ENCODE measurements around the gene FCER2.

FCER2 gene

DNA sequence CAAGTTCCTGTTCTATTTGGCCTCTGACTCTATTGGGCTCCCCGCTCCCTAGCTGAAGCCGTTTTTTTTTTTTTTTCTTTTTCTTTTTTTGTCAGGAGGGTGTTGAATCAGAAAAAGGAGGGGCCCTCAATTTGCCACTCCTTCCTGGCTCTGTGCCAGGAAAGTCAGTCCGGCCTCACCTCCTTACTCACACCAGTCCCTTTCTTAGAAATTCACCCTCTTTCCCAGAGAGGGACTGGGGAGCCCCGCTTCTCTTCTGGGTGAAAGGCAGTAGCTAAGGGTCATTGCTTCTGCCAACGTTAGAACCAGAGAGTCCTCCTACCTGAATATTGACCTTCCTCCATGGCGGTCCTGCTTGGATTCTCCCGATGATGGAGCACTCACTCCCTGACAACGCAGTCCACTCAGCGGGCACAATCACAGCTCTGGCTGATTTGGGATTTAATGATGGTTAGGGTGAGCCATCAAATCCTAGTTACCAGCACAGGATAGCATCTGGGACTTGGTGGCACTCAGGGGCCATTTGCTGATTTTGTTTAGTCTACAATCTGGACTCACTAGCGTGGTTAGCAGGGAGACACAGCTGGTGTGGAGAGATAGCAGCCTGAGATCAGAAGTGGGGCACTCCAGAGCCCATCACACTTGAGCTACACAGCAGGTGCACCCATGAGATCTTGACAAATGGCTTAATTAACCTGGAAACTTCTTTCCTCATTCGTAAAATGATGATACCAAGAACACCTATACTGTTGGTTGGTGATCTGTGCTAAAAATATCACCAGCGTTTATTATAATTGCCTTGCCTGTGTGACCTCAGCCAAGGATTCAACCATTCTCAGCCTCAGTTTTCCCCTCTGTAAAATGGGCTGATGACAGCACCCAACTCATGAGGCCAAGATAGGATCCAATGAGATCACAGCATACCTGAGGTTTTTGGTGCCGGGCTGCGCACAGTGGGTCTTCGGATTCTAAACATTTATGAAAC lies 2.2 kb downstream of the FCER2 start:
- DNase-seq, result no peak

- no peak for DNase-seq
Observed at GRCh38 chr19:7699003-7699402, 2.9 kb downstream of the FCER2 start.

GRCh38 chr19:7698583-7698982 lies 3.3 kb downstream of the FCER2 start:
- no peak for DNase-seq

DNA sequence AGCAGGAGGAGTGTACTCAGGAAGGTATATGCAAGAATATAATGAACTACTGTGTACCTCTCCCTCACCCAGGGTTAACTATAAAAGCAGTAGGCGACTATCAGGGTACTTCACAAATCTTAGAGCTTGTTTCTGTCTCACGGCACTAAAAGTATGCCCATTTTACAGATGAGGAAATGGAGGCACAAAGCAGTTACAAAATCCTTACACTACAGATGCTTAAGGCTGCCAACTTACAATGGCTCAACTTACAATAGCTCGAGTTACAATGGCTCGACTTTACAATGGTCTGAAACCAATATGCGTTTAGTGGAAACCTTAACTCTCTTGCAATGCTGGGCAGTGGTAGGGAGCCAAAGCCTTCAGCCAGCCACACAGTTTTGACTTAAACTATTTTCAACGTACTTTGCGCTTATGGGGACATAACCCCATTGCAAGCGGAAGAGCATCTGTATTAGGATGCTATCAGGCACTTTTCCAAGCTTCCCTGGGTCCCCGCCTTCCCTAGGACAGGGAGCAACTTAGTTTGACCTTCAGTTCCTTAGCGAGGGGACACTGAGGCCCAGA lies 4.1 kb downstream of the FCER2 start:
- no peak for DNase-seq

DNA sequence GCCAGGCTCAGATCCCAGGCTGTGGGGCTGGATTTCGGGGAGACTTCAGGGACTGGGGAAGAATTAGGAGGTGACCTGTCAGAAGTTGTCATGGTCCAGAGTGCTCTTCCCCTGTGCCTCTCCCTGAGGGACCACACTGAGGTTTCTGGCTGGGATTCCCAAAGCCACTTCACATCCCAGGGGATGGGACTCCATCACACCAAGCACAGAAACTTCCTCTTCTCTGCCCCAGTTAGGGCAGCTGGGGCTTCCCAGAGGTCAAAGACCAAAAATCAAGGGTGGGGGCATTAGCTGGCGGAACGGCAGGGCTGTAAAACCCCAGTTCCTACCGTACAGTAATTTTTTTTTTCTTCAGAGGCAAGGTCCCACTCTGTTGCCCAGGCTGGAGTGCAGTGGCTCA lies 7.4 kb downstream of the FCER2 start:
- no peak for DNase-seq

DNA sequence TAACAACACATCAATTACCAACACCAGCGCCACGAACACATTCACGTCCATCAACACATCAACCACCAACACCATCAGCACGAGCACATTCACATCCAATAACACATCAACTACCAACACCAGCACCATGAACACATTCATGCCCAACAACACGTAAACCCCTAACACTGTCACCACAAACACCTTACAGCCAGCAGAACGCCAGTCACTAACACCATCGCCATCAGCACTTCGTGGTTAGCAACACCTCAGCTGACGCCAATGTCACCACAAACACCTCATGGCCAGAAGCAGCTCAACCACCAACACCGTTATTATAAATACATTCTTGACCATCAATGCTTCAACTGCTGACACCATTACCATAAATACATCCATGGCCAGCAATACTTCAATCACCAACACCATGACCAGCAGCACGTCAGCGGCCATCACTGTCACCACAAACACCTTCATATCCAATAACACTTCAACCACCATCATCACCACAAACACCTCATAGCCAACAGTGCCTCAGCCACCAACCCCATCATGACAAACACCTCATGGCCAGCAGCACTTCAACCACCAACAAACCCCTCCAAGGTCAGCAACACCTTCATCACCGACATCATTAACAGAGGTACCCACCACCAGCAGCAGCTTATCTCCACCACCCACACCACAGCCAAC lies 9.4 kb downstream of the FCER2 start:
- DNase-seq, result no peak

DNA sequence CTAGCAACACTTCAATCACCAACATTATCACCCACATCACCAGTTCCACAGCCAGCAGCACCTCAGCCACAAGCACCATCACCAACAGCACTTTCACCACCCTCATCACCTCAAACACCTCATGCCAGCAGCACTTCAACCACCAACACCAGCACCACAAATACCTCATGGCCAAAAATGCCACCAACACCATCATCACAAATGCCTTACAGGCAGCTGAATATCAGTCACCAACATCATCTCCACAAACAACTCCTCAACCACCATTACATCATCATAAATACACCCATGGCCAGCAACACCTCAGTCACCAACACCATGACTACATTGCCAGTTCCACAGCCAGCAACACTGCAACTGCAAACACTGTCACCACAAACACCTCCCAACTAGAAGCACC lies 10.4 kb downstream of the FCER2 start:
- DNase-seq, result no peak

DNA sequence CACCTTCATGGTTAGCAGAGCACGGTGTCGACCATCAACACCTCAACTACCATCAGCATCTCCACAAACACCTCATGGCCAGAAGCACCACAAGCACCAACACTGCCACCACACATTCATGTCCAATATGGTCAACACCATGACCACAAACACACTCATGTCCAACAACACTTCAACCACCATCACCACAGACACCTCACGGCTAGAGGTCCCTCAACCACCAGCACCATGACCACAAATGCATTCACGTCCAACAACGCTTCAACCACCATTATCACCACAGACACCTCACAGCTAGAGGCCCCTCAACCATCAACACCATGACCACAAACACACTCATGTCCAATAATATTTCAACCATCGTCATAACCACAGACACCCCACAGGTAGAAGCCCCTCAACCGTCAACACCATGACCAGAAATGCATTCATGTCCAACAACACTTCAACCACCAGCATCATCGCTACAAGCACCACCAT lies 11.1 kb downstream of the FCER2 start:
- DNase-seq, result no peak

DNA sequence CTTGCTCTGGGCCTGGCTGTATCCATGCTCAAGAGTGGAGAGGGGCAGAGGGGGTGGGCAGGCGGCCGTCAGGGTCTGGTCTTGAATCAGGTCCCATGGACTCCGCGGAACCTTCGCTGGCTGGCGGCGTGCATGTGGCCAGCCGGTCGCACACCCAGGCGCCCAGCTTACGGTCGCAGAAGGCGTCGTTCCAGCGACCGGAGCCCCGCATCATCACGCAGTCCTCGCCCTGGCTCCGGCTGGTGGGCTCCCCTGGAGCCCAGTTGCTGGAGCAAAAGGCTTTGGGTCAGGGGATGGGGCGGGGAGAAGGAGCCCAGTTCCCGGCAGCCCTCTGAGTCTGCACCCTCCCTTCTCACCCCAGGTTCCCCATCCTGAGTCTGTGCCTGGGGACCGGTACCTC lies 12.8 kb downstream of the FCER2 start:
- DNase-seq, result no peak

- DNase-seq, result no peak
Observed at GRCh38 chr19:7687177-7687576, 14.8 kb downstream of the FCER2 start.

DNA sequence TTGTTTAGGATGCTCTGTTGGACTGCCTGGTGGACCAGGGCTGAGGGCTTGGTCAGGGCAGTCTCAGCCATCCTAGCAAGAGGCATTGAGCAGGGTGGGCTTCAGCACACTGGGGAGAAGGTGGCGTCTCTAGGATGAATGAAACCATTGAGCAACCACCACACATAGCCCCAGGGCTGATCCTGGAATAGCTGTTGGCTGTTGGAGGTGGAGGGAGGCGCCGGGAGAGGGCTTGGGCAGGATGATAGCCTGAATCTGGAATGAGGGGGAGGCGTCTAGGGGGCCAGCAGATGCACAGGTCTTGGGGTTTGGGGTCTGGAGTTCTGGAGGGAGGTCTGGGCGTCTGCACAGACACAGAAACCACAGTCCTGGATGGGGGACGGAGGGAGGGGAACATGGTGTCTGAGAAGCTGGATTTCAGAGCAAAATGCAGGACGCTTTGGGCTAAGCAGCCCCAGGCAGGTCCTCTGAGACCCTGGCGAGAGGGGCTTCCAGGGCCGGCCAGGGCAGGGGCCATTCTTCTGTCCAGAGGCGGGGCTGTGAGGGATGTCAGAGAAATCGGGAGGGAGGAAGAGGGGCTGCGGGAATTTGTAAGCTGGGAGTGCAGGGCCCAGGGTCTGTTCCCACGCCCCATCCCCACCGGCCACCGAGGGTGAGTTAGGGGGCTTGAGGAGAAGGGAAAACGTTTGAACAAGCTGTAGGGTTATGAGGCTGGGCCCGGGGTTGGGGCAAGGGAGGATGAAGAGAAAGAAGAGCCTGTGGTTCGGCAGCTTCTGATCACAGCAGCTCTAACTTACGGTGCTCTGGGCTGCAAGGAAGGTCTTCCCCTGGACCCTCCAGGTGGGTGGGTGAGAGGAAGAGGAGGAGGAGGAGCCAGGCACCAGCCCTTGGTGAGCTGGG lies 16.1 kb downstream of the FCER2 start:
- no peak for DNase-seq

GRCh38 chr19:7682175-7682855 lies 19.6 kb downstream of the FCER2 start:
- no peak for DNase-seq

GRCh38 chr19:7681340-7682174 lies 20.4 kb downstream of the FCER2 start:
- DNase-seq, result peak; percentile 73

- peak; percentile 79 for DNase-seq
Observed at GRCh38 chr19:7680606-7681339, 21.2 kb downstream of the FCER2 start, which contains the start of gene TRAPPC5. Gene TRAPPC5, plus strand, starts transcription at chr19:7680833. Its CDS starts 1,421 bp downstream, at chr19:7682254.

DNA sequence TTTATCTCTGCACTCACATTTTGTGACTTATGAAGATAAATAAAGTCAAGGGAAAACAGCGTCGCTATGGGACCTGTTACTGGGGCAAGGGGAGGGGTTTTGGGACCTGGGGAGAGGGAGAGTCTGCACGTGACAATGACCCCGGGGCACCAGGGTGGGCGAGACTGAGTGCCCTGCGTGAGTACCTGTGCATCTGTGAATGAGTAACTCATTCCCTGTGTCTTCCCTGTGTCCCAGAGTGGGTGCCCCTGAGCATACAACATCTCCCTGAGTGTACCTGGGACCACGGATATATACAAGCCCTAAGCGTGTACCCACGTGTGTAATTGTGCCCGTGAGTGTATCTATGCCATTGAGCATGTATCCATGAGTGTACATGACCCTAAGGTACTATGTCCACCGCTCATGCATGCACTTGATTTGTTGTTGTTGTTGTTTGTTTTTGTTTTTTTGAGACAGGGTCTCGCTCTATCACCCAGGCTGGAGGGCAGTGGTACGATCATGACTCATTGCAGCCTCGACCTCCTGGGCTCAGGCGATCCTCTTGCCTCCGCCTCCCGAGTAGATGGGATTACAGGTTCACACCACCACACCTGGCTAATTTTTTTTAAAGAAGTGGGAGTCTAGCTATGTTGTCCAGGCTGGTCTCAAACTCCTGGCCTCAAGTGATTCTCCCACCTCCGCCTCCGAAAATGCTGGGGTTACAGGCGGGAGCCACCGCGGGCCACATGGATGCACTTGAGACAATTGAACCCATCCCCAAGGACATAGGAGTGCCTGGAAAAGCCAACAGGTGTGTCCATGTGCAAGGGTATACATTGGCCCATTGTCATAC lies 21.9 kb downstream of the FCER2 start:
- DNase-seq, result no peak

GRCh38 chr19:7678971-7679751 lies 22.8 kb downstream of the FCER2 start:
- DNase-seq, result peak; percentile 50

DNA sequence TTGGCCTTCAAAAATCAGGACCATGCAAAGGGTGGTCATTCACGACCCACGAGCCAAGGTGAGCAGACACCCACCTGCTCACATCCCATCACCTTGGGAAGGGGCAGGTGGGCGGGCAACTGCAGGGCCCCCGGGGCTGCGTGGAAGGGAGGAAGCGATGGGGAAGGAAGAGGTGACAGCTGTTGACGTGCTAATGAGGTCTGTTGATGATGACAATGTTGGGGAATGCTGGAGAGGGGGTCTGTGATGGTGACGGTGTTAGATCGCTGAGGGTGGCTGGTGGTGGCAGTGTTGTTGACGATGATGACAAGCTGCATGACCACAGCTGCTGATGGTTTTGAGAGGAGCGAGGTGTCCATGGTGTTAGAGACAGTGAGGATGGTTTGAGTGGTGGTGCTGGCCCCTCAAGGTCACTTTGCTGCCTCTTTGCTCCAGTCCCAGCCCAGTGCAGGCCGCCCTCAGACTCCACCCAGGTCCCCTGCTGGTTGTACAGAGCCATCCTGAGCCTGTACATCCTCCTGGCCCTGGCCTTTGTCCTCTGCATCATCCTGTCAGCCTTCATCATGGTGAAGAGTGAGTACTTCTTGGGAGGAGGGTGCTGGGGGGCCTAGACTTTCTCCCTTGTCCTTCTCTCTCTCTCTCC lies 24.1 kb downstream of the FCER2 start:
- DNase-seq, result no peak

DNA sequence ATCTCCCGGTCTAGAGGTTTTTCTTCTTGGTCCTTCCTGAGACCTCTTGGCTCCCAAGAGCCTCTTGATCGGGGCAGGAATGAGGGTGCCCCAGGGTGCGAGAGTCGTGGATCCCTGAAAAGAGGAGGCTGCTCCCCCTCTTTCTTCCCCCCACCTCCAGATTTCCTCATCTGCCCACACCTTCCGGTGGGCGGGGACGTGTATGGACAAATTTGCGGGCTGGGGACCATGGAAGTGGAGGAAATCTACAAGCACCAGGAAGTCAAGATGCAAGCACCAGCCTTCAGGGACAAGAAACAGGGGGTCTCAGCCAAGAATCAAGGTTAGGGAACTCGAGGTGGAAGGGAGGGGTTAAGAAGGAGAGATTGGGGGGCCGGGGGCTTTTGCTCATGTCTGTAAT lies 25.1 kb downstream of the FCER2 start, which contains the start of gene MCEMP1:
MCEMP1 (plus strand) TSS at position 237 of the 400 bp plus-strand sequence; CDS start at position 268, 31 bp downstream.
- DNase-seq, result no peak
